NCI-H2107 treated with DMSO at 0.1 percent for 48 hours (cell line): Measurements from ENCODE around the gene SH2D5.
"Not testable (repeated sequence)": the region's sequence is repeated elsewhere in the genome, so short reads cannot be mapped to it uniquely, and the experiment has no call there.

Source experiments
- DNase-seq: peaks from one replicate; lab custom pipeline; 2025; ENCODE audit not compliant: unreplicated experiment; lab: John Stamatoyannopoulos, UW

Gene SH2D5

GRCh38 chr1:20728371-20729154 lies 3.9 kb downstream of the SH2D5 start:
- DNase-seq, result no peak

- DNase-seq, result no peak
Observed at GRCh38 chr1:20727746-20728316, 4.7 kb downstream of the SH2D5 start.

GRCh38 chr1:20726932-20727745 lies 5.4 kb downstream of the SH2D5 start:
- no peak for DNase-seq

GRCh38 chr1:20726118-20726911 lies 6.2 kb downstream of the SH2D5 start:
- DNase-seq, result peak; percentile 73

GRCh38 chr1:20725189-20726117 lies 7.0 kb downstream of the SH2D5 start:
- peak; percentile 73 for DNase-seq

GRCh38 chr1:20724364-20725188 lies 7.9 kb downstream of the SH2D5 start:
- no peak for DNase-seq

GRCh38 chr1:20723537-20724363 lies 8.8 kb downstream of the SH2D5 start:
- DNase-seq, result no peak

- no peak for DNase-seq
Observed at GRCh38 chr1:20723159-20723536, 9.4 kb downstream of the SH2D5 start.

GRCh38 chr1:20721117-20722061 lies 11.1 kb downstream of the SH2D5 start:
- DNase-seq, result no peak

GRCh38 chr1:20720631-20721091 lies 11.8 kb downstream of the SH2D5 start:
- no peak for DNase-seq

GRCh38 chr1:20719871-20720620 lies 12.5 kb downstream of the SH2D5 start:
- DNase-seq, result no peak

- DNase-seq, result no peak
Observed at GRCh38 chr1:20719261-20719660, 13.2 kb downstream of the SH2D5 start.

GRCh38 chr1:20718343-20718882 lies 14.1 kb downstream of the SH2D5 start:
- DNase-seq, result not testable (repeated sequence)

GRCh38 chr1:20717452-20718342 lies 14.8 kb downstream of the SH2D5 start, which contains the start of gene KIF17:
Gene KIF17, minus strand, starts transcription at chr1:20718007. Its CDS starts 301 bp downstream, at chr1:20717706.
- DNase-seq, result no peak

- DNase-seq, result no peak
Observed at GRCh38 chr1:20716232-20716631, 16.3 kb downstream of the SH2D5 start.
